ENCODE data around the gene HOMER2.
"Not testable (repeated sequence)": the region's sequence is repeated elsewhere in the genome, so short reads cannot be mapped to it uniquely, and the experiment has no call there.

The HOMER2 gene

DNA sequence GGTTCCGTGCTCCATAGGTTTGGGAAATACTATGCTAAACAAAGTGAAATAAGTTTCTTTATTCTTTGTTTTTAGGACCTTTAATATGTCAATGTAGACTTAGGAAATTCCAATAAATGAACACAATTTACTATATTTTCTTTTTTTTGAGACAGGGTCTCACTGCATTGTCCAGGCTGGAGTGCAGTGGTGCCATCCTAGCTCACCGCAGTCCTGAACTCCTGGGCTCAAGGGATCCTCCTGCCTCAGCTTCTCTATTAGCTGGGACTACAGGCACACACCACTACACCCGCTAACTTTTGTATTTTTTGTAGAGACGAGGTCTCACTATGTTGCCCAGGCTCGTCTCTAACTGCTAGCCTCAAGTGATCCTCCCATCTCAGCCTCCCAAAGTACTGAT is 12.4 kb upstream of the HOMER2 start:
- DNase-seq (ENCODE audit: low read depth), result no peak

DNA sequence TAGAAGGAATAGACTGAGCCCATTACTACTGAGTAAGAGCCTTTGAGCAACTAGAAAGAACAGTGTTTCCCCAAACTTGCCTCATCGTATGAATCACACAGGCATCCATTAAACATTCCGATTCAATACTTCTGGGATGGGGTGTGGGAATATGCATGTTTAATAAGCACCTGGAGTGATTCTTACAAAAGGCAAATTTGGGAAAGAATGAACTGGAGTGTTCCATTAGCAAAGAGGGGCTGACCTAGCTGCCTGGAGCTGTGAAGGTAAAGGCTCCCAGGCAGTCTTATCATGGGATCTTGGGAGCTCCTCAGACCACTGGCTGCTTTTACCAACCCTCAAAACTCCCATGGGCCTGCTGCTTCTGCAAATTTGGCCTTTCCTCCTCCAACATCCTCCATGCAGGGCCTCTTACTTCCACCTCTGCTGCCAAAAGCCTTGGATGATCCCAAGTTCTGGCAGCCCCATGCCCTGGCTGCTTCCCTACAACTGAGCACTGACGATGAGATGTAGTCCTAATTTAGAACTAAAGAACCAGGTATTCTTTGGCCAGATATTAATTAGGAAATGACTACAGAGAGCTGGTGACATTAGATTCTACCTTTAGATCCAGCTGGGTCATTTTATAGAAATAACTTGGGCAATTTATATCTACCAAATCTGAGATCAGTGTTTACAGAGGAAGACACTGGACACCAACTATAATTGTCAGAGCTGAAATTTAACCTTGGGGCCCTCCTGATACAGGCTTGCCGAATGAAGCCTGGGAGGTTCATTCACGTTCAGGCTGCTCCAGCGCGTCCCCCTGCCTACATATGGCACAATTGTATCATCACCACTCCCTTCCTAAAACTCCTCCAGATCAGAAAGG is 11.2 kb upstream of the HOMER2 start:
- DNase-seq (ENCODE audit: low read depth), result no peak

DNA sequence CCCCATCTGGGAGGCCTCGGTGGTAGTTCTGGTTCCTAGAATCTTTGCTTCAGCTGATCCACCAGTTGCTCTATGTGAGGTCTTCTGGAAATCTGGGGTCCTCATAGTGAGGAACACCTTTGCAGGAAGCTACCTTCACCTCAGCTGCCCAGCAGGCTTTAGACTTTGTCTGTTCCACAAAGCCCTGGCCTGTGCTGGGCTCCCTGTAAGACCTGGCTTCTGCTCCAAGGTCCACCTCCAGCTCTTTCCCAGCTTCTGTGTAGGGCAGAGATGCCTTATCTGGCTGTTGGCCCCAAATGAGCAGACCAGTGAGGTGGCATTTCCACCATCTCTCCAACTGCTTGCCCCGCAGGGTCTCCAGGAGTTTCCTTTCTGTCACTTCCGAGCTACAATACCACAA is 8.2 kb upstream of the HOMER2 start:
- DNase-seq (ENCODE audit: low read depth), result no peak

DNA sequence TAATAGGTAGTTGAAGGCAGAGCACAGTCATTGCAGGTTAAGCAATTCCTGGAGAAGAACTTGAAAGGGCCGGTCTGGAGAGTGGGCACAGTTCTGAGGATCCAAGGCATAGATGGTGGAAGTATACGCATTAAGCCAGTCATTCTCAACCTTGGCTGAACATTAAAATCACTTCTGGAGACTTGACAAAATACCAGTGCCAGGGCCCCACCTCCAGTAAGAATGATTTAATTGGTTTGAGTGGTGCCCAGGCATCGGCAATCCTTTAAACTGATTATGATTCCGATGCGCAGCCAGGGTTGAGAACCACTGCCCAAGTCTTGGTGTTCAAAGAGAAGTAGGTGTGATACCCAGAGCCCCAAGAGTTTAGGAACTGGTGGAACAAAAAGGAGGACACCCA is 6.9 kb upstream of the HOMER2 start:
- no peak for DNase-seq (ENCODE audit: low read depth)

DNA sequence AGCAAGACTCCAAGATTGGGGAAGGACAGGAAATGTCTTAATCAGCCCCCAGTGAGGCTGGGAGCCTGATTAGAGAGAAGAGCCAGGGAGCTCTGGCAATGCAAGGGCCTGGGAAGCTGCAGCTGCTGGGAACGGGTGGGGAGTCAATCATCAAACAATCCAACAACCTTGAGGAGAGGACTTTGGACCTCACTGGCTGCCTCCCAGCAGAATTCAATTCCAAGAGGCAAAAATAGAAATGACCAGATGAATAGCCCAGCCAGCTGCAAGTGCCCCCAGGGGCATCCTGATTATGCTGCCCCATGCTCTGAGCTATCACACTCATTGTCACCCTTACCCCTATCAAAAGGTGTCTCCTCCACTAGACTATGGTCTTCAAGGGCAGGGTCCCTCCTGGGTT is 6.1 kb upstream of the HOMER2 start:
- DNase-seq (ENCODE audit: low read depth), result no peak

DNA sequence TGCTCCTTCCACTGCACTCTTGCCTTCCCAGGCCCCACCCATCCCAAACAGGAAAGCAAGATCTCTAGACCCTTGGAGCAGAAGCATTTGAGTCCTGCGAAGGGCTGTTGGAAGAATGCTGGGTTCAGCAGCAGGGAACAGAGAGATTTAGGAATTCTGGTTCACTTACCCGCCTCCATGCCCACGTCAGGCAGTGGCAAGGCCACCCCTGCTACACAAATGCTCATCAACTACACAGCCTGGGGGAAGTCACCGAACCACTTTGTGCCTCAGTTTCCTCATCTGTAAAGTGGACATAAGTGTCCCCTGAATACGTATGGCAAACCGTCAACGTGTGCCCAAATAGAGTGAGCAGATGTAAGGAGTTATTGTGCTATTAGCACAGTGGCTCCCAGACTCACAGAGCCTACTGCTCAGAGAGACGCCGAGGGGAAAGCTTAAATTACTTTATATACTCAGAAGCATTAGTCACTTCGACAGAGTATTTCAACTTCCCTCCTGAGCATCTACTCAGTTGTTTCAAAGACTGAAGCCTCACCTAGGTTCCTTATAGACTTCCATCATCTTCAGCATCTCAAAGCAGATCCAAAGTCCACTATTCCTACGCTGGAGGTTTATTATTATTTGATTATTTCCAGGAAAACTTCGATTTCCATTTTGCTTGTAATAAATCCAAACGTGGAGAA is 905 bp downstream of the HOMER2 start:
- peak; percentile 18 for DNase-seq (ENCODE audit: low read depth)

DNA sequence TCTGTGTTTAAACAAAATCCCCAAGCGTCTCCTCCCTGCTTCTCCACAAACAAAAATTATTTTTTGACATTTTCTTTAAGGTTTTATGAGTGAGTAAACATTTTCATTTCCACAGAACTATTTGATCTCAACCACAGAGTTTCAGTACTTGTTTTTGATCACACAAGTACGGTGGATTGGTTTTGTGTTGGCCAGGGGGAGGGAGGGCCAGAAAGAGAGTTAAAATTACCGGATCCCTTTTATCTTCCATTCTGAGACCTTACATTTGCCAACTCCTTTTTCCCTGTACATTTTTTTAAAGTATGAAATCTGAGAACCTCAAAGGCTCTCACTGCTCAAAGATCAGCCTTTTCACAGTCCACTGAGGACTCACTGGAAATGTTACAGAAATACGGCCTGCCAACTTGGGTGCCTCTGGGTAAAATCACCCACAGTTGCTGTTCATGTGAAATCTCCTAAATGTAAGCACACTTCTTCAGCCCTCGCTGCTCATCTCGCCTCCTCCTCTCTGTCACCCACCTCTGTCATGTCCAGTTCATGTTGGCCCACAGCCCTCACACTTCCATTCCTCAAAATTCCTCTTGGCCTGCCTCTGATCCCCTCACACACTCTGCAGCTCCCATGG is 1.7 kb downstream of the HOMER2 start:
- no peak for DNase-seq (ENCODE audit: low read depth)

DNA sequence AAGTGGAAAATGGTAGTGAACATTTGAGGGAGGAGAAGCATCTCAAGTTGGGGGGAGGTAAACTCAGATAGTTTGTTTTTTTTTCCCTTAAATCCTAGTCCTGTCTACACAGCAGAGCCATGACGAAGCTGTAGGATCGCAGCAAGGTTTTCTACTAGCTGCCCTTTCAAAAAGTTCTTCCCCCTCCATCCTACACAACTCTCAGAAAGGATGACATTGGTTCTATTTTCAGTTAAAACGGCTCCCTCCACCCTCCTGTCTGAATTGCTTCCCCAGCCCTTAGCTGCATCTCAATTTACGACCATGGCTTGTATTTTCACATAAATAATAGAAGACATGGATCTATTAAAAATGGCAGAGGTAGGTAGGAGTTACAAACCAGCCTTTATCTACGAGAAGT is 2.2 kb downstream of the HOMER2 start:
- no peak for DNase-seq (ENCODE audit: low read depth)

DNA sequence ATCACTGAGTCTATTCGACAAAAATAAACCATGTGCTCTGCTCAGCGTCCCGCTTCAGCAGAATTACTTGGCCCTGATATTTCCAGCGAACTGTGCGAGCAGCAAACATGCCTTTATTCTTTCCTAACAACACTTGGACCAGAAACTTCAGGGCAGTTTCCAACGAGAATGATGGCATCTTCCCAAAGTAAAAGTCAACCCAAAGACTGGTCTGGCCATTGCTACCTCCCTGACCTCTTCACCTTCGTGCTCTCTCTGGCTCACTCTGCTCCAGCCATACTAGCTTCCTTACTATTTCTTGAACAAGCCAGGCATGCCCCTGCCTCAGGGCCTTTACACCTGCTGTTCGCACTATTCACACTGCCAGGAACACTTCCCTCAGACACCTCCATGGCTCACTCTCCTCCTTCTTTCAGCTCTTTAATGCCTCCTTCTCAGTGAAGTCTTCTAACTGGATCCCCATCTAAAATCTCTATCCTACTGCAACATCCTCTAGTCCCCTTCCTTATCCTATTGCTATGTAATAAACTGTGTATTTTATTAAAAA is 6.3 kb downstream of the HOMER2 start:
- no peak for DNase-seq (ENCODE audit: low read depth)

DNA sequence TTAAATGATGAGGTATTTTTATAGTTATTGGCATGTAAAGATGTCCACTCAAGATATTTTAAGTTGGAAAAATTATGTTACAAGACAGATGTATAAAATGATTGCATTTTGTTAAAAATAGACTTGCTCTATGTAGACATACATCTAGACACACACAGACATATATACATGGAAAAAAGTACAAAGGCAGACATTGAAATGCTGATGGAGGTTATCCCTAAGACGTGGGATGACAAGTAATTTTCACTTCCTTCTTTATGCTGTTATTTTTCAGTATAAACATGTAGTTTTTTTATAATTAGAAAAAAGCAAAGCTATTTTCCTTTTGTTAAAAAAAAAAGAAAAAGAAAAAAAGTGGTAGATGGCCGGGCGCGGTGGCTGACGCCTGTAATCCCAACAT is 7.2 kb downstream of the HOMER2 start:
- DNase-seq (ENCODE audit: low read depth), result no peak

DNA sequence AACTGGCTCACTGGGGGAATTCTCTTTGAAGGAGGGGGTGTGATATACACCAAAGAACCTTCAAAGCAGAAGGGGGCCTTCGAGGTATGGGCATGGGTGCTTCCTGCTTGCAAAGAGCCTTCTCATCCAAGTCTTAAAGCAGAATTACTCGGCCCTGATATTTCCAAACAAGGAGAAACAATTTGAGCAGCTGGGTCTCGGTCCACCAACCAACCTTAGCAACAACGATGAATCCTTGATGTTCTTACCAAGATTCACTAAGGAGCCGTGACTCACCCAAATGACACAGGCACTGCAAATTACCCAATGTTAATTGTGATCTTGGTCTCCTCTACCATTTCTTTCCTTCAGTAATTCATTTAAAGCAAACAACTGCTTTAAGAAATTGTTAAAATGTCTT is 7.7 kb downstream of the HOMER2 start:
- peak; percentile 27 for DNase-seq (ENCODE audit: low read depth)

DNA sequence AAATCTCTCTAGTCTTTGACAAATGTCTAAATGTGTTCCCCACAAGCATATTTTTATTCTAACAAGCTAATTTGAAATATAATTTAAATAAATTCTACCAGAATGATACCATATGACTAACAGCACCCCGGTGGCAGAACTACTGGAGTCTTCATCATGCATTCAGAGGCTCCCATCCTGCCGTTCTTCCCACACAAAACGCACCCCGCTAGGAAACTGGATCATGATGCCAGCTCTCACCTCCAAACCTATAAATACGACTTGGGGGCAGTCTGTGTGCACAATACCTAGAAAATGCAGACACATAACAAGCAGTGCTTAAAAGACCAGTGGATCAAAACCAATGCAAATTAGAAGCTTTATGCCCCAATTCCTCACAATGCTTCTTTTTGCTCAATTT is 8.5 kb downstream of the HOMER2 start:
- no peak for DNase-seq (ENCODE audit: low read depth)

DNA sequence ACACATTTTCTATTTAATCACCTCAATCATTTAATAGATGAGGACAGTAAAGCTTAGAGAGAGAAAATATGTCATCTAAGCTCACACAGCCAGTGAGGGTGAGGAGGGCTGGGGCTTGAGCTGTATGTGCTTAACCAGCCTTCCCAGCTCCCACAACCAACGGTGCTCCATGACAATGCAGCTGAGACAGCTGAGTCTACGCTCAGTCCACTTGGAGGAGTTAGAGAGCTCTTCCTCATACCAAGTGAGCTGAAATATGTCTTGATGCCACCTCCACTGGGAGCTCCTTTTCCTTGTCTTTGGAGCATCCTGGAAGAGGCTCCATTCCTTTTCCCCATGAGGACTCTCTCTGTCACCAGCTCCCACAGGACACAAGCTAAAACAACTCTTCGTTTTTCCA is 9.3 kb downstream of the HOMER2 start:
- DNase-seq (ENCODE audit: low read depth), result no peak

DNA sequence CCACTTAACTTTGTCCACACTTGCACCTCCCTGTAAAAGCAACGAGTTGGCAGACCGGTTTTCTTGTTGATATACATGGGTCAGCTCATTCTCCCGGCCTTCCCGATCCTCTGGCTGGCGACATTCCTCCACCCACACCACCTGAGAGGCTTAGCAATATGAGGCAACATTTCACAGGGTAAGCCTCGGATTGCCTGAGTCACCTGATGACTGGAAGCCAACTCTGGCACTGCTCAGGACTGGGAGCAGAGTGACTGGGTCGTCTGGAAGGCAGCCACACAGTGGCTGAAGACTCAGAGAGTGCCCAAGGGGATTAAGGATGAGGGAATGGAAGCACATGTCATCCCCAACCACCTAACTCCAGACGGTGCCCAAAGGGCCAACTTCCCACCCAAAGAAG is 9.8 kb downstream of the HOMER2 start:
- DNase-seq (ENCODE audit: low read depth), result peak; percentile 44

DNA sequence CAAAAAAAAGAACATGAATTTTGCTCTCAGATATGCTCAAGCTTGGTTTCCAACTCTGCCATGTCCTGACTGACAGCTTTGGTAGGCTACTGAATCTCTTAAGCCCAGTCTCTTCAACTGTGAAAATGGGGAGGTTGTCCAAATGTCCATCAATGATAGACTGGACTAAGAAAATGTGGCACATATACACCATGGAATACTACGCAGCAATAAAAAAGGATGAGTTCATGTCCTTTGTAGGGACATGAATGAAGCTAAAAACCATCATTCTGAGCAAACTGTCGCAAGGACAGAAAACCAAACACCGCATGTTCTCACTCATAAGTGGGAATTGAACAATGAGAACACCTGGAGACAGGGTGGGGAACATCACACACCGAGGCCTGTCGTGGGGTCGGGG is 12.8 kb downstream of the HOMER2 start:
- not testable (repeated sequence) for DNase-seq (ENCODE audit: low read depth)

DNA sequence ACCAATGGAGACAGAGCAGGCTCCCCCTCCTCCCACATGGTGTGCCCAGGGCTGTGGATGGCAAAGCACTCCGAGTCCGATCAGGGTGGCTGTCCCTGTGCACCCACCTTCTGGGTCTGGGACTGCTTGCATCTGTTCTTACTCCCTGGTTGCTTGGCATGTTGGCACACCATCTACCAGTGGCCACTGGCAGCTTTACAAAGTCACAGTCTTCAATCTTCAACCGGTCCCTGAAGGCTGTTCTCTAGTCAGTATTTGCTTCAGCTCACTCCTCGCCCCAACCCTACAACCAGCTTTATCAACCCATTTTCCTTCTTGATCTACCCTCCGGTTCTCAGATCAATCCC is 14.8 kb downstream of the HOMER2 start:
- DNase-seq (ENCODE audit: low read depth), result no peak

DNA sequence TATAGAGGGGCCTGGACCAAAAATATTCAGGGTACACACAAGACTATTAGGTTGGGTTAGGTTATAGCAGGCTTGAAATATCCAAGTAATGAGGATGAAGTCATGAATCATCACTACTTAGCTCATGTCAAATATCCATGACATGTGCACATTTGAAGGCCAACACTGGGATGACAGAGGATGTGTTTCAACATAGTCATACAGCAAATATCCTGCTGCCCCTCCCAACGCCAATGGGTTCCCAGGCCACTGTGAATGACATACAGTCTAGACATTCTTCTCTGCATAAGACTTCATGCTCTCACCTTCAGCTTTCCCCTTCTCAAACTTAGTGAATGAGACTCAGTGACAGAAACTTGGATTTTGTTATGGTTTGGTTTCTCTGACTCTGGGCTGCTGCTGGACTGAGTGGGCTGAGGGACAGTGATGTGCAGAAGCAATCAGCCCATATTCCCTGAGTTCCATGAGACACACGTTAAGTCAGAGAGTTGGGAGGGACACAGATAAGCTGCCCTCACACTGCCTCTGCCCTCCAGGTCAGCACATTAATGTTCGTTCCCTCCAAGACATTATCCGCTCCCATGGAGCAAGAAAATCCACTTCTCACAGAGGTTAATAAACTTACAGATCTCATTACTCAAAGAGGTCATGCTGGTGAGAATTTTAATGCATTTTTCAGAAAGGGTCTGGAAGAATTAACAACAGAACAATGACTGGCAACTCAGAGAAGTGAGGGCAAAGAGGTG is 15.4 kb downstream of the HOMER2 start:
- DNase-seq (ENCODE audit: low read depth), result peak; percentile 42

DNA sequence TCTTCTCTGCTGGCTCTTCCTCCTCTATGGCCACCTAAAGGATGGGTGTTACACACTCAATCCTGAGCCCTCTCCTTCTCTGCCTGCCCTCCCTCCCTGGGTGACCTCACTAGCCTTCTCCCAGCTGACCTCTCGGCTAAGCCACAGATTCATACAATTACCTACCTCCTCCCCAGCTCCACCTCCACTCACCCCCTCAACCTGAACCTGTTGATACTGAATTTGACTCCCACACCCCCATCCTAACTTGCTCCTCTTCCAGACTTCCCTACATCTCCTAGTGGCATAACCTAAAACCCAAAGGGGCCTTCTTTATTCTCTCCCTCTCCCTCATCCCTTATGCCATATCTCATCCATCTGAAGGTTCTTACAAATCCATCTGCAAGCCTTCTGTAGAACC is 17.1 kb downstream of the HOMER2 start:
- no peak for DNase-seq (ENCODE audit: low read depth)

DNA sequence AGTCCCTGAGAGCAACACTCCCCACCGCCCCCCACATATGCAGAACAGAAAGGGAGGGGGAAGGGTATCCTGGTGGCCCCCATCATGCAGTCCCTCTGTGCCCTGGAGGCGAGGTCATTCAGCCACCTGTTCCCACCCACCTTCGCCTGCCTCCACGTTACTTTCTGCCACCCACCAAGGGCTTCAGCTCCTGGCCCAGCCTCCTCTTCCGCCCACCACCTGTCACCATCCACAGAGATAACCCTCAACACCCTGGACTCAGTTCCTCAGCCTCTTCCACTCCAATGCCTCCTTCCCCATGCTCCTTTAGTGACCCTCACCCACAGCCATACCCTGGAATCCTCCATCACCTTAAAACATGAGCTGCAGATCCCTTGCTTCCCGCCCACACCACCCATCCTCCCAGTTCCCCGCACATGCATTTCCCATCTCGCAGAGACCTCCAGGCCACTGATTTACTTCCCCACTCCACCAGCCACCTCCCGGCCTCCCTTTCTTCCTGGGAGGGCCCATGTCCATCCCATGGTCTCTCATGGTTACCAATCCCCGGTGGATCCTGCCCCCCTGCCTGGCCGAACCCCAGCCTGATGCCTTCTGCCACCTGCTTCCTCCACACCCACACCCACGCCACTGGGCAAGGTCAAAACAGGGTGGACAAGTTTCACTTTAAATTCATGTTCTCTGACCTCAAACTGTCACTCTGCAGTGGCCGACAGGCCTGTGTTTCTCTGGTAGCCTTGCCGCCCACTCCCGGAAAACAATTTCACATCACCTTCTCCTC is 18.2 kb downstream of the HOMER2 start:
- DNase-seq (ENCODE audit: low read depth), result no peak

DNA sequence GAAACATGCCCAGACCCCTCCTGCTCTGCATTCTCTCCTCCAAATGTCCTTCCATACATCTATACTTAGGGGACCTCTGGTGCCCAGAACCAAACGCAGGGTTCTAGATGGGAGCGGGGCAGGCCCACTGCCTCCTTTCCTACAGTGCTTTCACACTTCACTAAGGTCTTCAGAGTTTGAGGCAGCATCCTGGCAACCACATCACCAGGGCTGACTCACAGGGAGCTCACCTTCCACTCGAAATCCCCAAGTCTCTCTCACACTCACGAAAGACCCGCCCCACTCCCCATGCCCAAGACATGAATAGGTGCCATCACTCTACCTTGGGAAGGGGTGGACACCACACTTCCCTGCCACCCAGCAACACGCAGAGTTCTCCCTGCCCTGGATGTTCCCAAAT is 18.9 kb downstream of the HOMER2 start:
- DNase-seq (ENCODE audit: low read depth), result no peak

DNA sequence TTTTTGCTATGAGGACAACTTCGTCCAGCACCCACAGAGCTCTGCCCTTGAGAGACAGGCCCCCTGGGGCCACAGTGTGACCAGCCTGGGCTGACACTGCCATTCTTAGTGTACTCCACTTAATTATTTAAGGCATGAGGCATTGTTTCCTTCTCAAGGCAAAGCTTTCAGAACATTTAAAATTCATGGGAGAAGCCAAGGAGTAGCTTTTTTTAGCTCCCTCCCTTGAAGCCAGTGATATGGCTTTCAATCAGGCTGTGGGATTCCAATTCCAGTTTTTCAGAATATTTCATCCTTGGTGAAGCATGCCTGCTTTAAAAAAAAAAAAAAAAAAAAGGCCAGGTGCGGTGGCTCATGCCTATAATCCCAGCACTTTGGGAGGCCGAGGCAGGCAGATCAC is 21.3 kb downstream of the HOMER2 start:
- DNase-seq (ENCODE audit: low read depth), result no peak

DNA sequence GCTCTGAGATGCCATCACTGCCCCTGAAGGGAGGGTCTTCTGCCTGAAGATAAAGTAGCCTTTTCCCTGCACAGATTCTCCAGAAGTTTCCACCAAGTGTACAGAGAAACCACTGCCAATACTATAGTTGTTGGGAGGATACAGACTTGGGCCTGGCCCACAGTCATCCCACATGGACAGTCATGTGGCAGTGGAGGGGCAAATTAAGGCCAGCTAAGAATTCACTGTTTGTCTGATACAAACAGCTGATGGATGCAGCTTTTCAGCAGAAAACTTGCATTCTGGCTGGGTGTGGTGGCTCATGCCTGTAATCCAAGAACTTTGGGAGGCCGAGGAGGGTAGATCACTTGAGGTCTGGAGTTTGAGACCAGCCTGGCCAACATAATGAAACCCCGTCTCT is 22.1 kb downstream of the HOMER2 start:
- no peak for DNase-seq (ENCODE audit: low read depth)

All from ELR (cell line).